A549 (cell line): ENCODE measurements around the gene OR6B2. TPM values are rescaled to one million over a fixed set of nuclear protein-coding genes. Genes with fewer than 3 reads are reported as not detected.

Experiments used
- ATAC-seq, 2 experiments: fragments of 200-7000 bp in 1 of 2; fragments of >200 bp in 1 of 2; cut with Nextera tagmentation in 1 of 2; cut with Tn5 transposase in 1 of 2; 3 replicates each; pipeline versions ENCODE4 v1.8.0 to v1.9.1; 2018 to 2020; ENCODE audit warnings: mild to moderate bottlenecking in 1 of 2, moderate library complexity in 1 of 2
- CTCF ChIA-PET: fragments of 300-600 bp; sonication (Branson Sonifier 250); formaldehyde crosslinking; extraction: SDS; loops from one replicate; lab custom pipeline; 2021; ENCODE audit warnings: antibody characterized with exemption, inconsistent platforms; lab: Yijun Ruan, JAX
- POLR2A ChIA-PET: fragments of 350-600 bp; formaldehyde crosslinking; extraction: SDS; loops from one replicate; lab custom pipeline; 2021; ENCODE audit warnings: antibody characterized with exemption, inconsistent platforms; lab: Yijun Ruan, JAX
- DNase-seq, 2 experiments: peaks; one replicate each; pipeline versions ENCODE4 v3.0.0 to v3.0.0-alpha.2; 2011 to 2016; ENCODE audit warnings: low read depth in 1 of 2, low spot score in 1 of 2
- FAIRE-seq: peaks from 2 replicates; lab custom pipeline; 2011; peaks lifted over from hg19 to GRCh38; lab: Jason Lieb, UNC
- H3K27ac ChIP-seq, 2 experiments: fragments of >200 bp; sonication (Bioruptor Twin); formaldehyde crosslinking; 3 replicates each; pipeline ENCODE4 v1.5.1; 2016 to 2017
- H3K4me1 ChIP-seq: fragments of >200 bp; sonication (Bioruptor Twin); formaldehyde crosslinking; 3 replicates; pipeline ENCODE4 v1.6.1; 2016
- H3K4me2 ChIP-seq: fragments of >200 bp; sonication (Bioruptor Twin); formaldehyde crosslinking; 3 replicates; pipeline ENCODE4 v1.6.1; 2016
- H3K4me3 ChIP-seq: fragments of >200 bp; sonication (Bioruptor Twin); formaldehyde crosslinking; 3 replicates; pipeline ENCODE4 v1.5.1; 2016
- H3K9me3 ChIP-seq: fragments of >200 bp; sonication (Bioruptor Twin); formaldehyde crosslinking; 3 replicates; pipeline ENCODE4 v1.6.1; 2016
- BHLHE40 ChIP-seq: IDR thresholded peaks from 2 replicates; pipeline ENCODE4 v1.6.1; 2012; ENCODE audit warnings: low read depth, low read length, inconsistent platforms
- CBX2 ChIP-seq: fragments of 200-600 bp; sonication (generic); IDR thresholded peaks from 2 replicates; pipeline ENCODE4 v1.6.1; 2016; ENCODE audit warnings: low read depth, mild to moderate bottlenecking, borderline replicate concordance
- CHD2 ChIP-seq: fragments of 150-350 bp; IDR thresholded peaks from 2 replicates; pipeline ENCODE4 v1.6.1; 2014; ENCODE audit warnings: low read length; ENCODE audit not compliant: partially characterized antibody
- EHF ChIP-seq: fragments of 250-450 bp; sonication (Bioruptor Pico); IDR thresholded peaks from 2 replicates; pipeline ENCODE4 v1.5.0; 2020; ENCODE audit warnings: mild to moderate bottlenecking
- EHMT2 ChIP-seq: fragments of 200-600 bp; sonication (generic); IDR thresholded peaks from 2 replicates; pipeline ENCODE4 v1.6.1; 2016; ENCODE audit warnings: antibody characterized with exemption, low read depth, mild to moderate bottlenecking, moderate library complexity
- FOSL2 ChIP-seq, 2 experiments: fragments of 450-650 bp in 1 of 2; fragments of >200 bp in 1 of 2; sonication (Bioruptor Twin) in 1 of 2; formaldehyde crosslinking; IDR thresholded peaks; 2 replicates each; pipeline versions ENCODE4 v1.5.0 to v1.6.1; 2016 to 2020; ENCODE audit warnings: mild to moderate bottlenecking in 1 of 2, moderate library complexity in 1 of 2
- HEYL ChIP-seq: fragments of 250-450 bp; sonication (Bioruptor Pico); IDR thresholded peaks from 2 replicates; pipeline ENCODE4 v1.8.0; 2021; ENCODE audit warnings: mild to moderate bottlenecking, moderate library complexity
- JUNB ChIP-seq: fragments of >200 bp; sonication (Bioruptor Twin); formaldehyde crosslinking; IDR thresholded peaks from 2 replicates; pipeline ENCODE4 v1.6.1; 2016
- KDM5A ChIP-seq: fragments of 200-600 bp; sonication (generic); IDR thresholded peaks from 2 replicates; pipeline ENCODE4 v1.6.1; 2016; ENCODE audit warnings: antibody characterized with exemption, mild to moderate bottlenecking
- MAZ ChIP-seq: fragments of 150-350 bp; IDR thresholded peaks from 2 replicates; pipeline ENCODE4 v1.6.1; 2014; ENCODE audit warnings: antibody characterized with exemption, low read depth, low read length, borderline replicate concordance
- MYC ChIP-seq: IDR thresholded peaks from 2 replicates; pipeline ENCODE4 v1.6.1; 2012; ENCODE audit warnings: mild to moderate bottlenecking, inconsistent platforms, low read length, improper control_type of control experiment, borderline replicate concordance
- NPAS2 ChIP-seq: fragments of 250-450 bp; sonication (Bioruptor Pico); IDR thresholded peaks from 2 replicates; pipeline ENCODE4 v1.8.0; 2022; ENCODE audit warnings: mild to moderate bottlenecking, moderate library complexity, borderline replicate concordance
- POLR2A ChIP-seq: IDR thresholded peaks from 2 replicates; pipeline ENCODE4 v1.6.1; 2012; ENCODE audit warnings: mild to moderate bottlenecking, low read length
- RCOR1 ChIP-seq: fragments of 150-350 bp; IDR thresholded peaks from 2 replicates; pipeline ENCODE4 v1.6.1; 2014; ENCODE audit warnings: antibody characterized with exemption, low read length, low read depth
- RFX5 ChIP-seq: fragments of 450-650 bp; IDR thresholded peaks from 2 replicates; pipeline ENCODE4 v1.7.1; 2014; ENCODE audit warnings: antibody characterized with exemption, mild to moderate bottlenecking, moderate library complexity
- RNF2 ChIP-seq: fragments of 200-600 bp; sonication (generic); IDR thresholded peaks from 2 replicates; pipeline ENCODE4 v1.6.1; 2016; ENCODE audit warnings: low read depth, mild to moderate bottlenecking, antibody characterized with exemption, moderate library complexity, borderline replicate concordance
- SMC3 ChIP-seq: fragments of >200 bp; sonication (Bioruptor Twin); formaldehyde crosslinking; IDR thresholded peaks from 3 replicates; pipeline ENCODE4 v1.6.1; 2018; ENCODE audit warnings: inconsistent platforms
- TFCP2L1 ChIP-seq: fragments of 250-450 bp; sonication (Bioruptor Pico); IDR thresholded peaks from 2 replicates; pipeline ENCODE4 v1.5.0; 2021; ENCODE audit warnings: mild to moderate bottlenecking
- ZSCAN20 ChIP-seq: fragments of 250-450 bp; sonication (Bioruptor Pico); IDR thresholded peaks from 2 replicates; pipeline ENCODE4 v1.8.0; 2022; ENCODE audit warnings: mild to moderate bottlenecking, moderate library complexity
- WGBS: methylation state at CpG from one replicate; pipeline ENCODE4 v1.1.6; 2017; ENCODE audit errors: missing lambda C conversion rate; 5-methylcytosine and 5-hydroxymethylcytosine counted together
- polyA plus RNA-seq, 4 experiments: library from polyadenylated mRNA; depleted of rRNA in 3 of 4; stranded (reverse); fragments of >200 nt; fragmentation: RNase III in 1 of 4; extraction: RNeasy Plus Mini Kit Qiagen cat#74134 plus additional on column Dnase treatment in 1 of 4; gene quantifications; 2 replicates in 3 of 4; 3 replicates in 1 of 4; pipeline ENCODE4 v1.2.3, GENCODE V29; 2011 to 2017
- TF ChIP-seq, protein P1 (sequence below): IDR thresholded peaks from 2 replicates; pipeline ENCODE4 v1.6.1; 2012; ENCODE audit warnings: low read depth, borderline replicate concordance
- TF ChIP-seq, protein P2 (sequence below): fragments of 150-350 bp; IDR thresholded peaks from 2 replicates; pipeline ENCODE4 v1.6.1; 2014; ENCODE audit warnings: low read depth, mild to moderate bottlenecking, low read length
- TF ChIP-seq, protein P3 (sequence below): fragments of 200-600 bp; sonication (generic); IDR thresholded peaks from 2 replicates; pipeline ENCODE4 v1.6.1; 2016; ENCODE audit warnings: antibody characterized with exemption, mild to moderate bottlenecking, moderate library complexity

OR6B2 gene
- polyA plus RNA-seq, 2 of the 4 experiments (the other 2 are of a cell fraction) = not detected

- FAIRE-seq = no peak
- POLR2A ChIA-PET = no interaction called here
- CTCF ChIA-PET = interaction anchor here (0.7 kb wide), 1 partner anchor 177 kb away, joined by 3 read pairs; no protein-coding TSS in a partner anchor
- no peak overlapping the region for H3K27ac ChIP-seq
- no peaks in the 10 kb centered on the region for H3K4me1 ChIP-seq
- no peak for DNase-seq
- no peak for ATAC-seq
- H3K4me2 ChIP-seq = no peak overlapping the region
- TF ChIP-seq HEYL (no peak), JUNB (no peak), CHD2 (no peak), MYC (no peak), SMC3 (no peak), RCOR1 (no peak), FOSL2 (IDR thresholded peaks at IDR 0.05) (no peak), FOSL2 (CRISPR knock-in tag; IDR thresholded peaks at IDR 0.05) (no peak), KDM5A (no peak), NPAS2 (CRISPR knock-in tag) (no peak), TFCP2L1 (CRISPR knock-in tag) (no peak), RFX5 (no peak), POLR2A (no peak)
- TF ChIP-seq, protein P1, sequence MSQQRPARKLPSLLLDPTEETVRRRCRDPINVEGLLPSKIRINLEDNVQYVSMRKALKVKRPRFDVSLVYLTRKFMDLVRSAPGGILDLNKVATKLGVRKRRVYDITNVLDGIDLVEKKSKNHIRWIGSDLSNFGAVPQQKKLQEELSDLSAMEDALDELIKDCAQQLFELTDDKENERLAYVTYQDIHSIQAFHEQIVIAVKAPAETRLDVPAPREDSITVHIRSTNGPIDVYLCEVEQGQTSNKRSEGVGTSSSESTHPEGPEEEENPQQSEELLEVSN = no peak
- 35% methylated on average over 12 of the region's 12 CpGs for WGBS
- no peak overlapping the region for H3K4me3 ChIP-seq
- H3K9me3 ChIP-seq = no peaks in the 10 kb centered on the region
Observed at GRCh38 chr2:240050278-240050677, 20.0 kb upstream of the OR6B2 start.

DNA sequence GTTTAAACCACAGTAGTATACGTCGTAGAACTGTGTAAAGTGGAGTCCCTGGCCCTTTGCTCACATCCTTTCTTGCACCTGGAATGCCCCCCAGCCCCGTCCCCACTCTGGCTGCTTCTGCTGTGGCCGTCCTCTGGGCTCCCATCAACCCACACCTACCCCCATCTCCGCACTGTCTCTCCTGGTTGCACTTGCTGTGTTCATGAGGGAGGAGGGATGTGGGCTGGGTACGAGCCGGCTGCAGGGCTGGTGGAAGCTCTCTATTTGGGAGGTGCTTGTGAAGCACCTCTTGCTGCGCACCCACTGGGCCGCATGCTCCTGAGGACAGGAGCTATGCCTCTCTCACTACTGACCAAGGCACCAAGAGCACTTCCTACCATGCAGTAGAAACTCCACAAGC, 18.0 kb upstream of the OR6B2 start:
- DNase-seq (no peak), FAIRE-seq (no peak), ATAC-seq (no peak)
- ChIA-PET POLR2A (no interaction called here), CTCF (interaction anchor here (2.1 to 2.2 kb wide), 2 partner anchors 13 to 96 kb away, joined by 5 to 12 read pairs; no protein-coding TSS in a partner anchor)
- WGBS = 63% methylated on average over 9 of the region's 9 CpGs
- Histone ChIP-seq H3K4me3 (no peak overlapping the region), H3K9me3 (no peaks in the 10 kb centered on the region), H3K27ac (no peak overlapping the region), H3K4me1 (no peaks in the 10 kb centered on the region), H3K4me2 (no peak overlapping the region)
- TF ChIP-seq BHLHE40 = no peak
- no peak for TF ChIP-seq EHMT2
- no peak for TF ChIP-seq ZSCAN20 (CRISPR knock-in tag)
- no peak for TF ChIP-seq MAZ
- no peak for TF ChIP-seq HEYL
- no peak for TF ChIP-seq RNF2
- TF ChIP-seq, protein P2, sequence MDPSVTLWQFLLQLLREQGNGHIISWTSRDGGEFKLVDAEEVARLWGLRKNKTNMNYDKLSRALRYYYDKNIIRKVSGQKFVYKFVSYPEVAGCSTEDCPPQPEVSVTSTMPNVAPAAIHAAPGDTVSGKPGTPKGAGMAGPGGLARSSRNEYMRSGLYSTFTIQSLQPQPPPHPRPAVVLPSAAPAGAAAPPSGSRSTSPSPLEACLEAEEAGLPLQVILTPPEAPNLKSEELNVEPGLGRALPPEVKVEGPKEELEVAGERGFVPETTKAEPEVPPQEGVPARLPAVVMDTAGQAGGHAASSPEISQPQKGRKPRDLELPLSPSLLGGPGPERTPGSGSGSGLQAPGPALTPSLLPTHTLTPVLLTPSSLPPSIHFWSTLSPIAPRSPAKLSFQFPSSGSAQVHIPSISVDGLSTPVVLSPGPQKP = no peak
- no peak for TF ChIP-seq CBX2
- TF ChIP-seq EHF (CRISPR knock-in tag) = no peak
- TF ChIP-seq, protein P3, sequence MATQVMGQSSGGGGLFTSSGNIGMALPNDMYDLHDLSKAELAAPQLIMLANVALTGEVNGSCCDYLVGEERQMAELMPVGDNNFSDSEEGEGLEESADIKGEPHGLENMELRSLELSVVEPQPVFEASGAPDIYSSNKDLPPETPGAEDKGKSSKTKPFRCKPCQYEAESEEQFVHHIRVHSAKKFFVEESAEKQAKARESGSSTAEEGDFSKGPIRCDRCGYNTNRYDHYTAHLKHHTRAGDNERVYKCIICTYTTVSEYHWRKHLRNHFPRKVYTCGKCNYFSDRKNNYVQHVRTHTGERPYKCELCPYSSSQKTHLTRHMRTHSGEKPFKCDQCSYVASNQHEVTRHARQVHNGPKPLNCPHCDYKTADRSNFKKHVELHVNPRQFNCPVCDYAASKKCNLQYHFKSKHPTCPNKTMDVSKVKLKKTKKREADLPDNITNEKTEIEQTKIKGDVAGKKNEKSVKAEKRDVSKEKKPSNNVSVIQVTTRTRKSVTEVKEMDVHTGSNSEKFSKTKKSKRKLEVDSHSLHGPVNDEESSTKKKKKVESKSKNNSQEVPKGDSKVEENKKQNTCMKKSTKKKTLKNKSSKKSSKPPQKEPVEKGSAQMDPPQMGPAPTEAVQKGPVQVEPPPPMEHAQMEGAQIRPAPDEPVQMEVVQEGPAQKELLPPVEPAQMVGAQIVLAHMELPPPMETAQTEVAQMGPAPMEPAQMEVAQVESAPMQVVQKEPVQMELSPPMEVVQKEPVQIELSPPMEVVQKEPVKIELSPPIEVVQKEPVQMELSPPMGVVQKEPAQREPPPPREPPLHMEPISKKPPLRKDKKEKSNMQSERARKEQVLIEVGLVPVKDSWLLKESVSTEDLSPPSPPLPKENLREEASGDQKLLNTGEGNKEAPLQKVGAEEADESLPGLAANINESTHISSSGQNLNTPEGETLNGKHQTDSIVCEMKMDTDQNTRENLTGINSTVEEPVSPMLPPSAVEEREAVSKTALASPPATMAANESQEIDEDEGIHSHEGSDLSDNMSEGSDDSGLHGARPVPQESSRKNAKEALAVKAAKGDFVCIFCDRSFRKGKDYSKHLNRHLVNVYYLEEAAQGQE = no peak
- TF ChIP-seq TFCP2L1 (CRISPR knock-in tag) = no peak
